SK-N-SH (cell line): ENCODE results near the gene ZNF519. TPM values are rescaled to one million over a fixed set of nuclear protein-coding genes. Genes with fewer than 3 reads are reported as not detected.
"Not testable (repeated sequence)": the region's sequence is repeated elsewhere in the genome, so short reads cannot be mapped to it uniquely, and the experiment has no call there.

ENCODE experiments used
- CTCF ChIA-PET: fragments of 300-600, 350-600 bp; formaldehyde crosslinking; extraction: SDS; loops from one replicate; lab custom pipeline; 2021; lab: Yijun Ruan, JAX
- POLR2A ChIA-PET: fragments of 350-600 bp; sonication (Branson Sonifier 250); formaldehyde crosslinking; extraction: SDS; loops from one replicate; lab custom pipeline; 2020; ENCODE audit warnings: antibody characterized with exemption, inconsistent platforms; lab: Yijun Ruan, JAX
- DNase-seq: peaks from one replicate; pipeline ENCODE4 v3.0.0; 2012
- H2AFZ ChIP-seq: fragments of 200-600 bp; sonication (generic); 2 replicates; pipeline ENCODE4 v1.8.1; 2016; ENCODE audit warnings: antibody characterized with exemption, mild to moderate bottlenecking, low read depth
- H3F3A ChIP-seq: fragments of 200-600 bp; sonication (generic); replicated peaks from 2 replicates; pipeline ENCODE3; 2016; ENCODE audit warnings: antibody characterized with exemption, mild to moderate bottlenecking; ENCODE audit not compliant: insufficient read depth
- H3K27ac ChIP-seq, 2 experiments: fragments of 200-500 bp in 1 of 2; fragments of 200-600 bp in 1 of 2; sonication (Bioruptor generic) in 1 of 2; sonication (generic), shearing (Covaris generic) in 1 of 2; 2 replicates each; pipeline versions ENCODE4 v1.5.1 to v1.6.1; 2014 to 2016; ENCODE audit warnings: low read depth in 2 of 2, inconsistent platforms in 1 of 2, low read length in 1 of 2, mild to moderate bottlenecking in 1 of 2, mixed read lengths in 1 of 2
- H3K27me3 ChIP-seq: fragments of 200-600 bp; sonication (generic), shearing (Covaris generic); 2 replicates; pipeline ENCODE4 v1.6.1; 2016; ENCODE audit warnings: mixed run types; ENCODE audit not compliant: insufficient read depth
- H3K36me3 ChIP-seq, 2 experiments: fragments of 200-500 bp in 1 of 2; fragments of 200-600 bp in 1 of 2; sonication (Bioruptor generic) in 1 of 2; sonication (generic) in 1 of 2; replicated peaks in 1 of 2; 2 replicates each; pipeline versions ENCODE3 to v1.5.1; 2014 to 2016; ENCODE audit warnings: low read length in 1 of 2, mild to moderate bottlenecking in 1 of 2; ENCODE audit not compliant: insufficient read depth in 2 of 2, control insufficient read depth in 1 of 2
- H3K4me1 ChIP-seq, 2 experiments: fragments of 200-500 bp in 1 of 2; fragments of 200-600 bp in 1 of 2; sonication (Bioruptor generic) in 1 of 2; sonication (generic), shearing (Covaris generic) in 1 of 2; 2 replicates each; pipeline versions ENCODE4 v1.5.1 to v1.6.1; 2014 to 2016; ENCODE audit warnings: low read depth in 1 of 2, low read length in 1 of 2, mixed run types in 1 of 2; ENCODE audit not compliant: insufficient read depth in 2 of 2, control insufficient read depth in 1 of 2
- H3K4me2 ChIP-seq: fragments of 200-600 bp; sonication (generic), shearing (Covaris generic); 2 replicates; pipeline ENCODE4 v1.6.1; 2017; ENCODE audit warnings: mixed run types
- H3K4me3 ChIP-seq, 2 experiments: fragments of 200-500 bp in 1 of 2; fragments of 200-600 bp in 1 of 2; sonication (Bioruptor generic) in 1 of 2; sonication (generic), shearing (Covaris generic) in 1 of 2; 2 replicates each; pipeline versions ENCODE4 v1.5.1 to v1.8.1; 2014 to 2016; ENCODE audit warnings: low read depth in 2 of 2, inconsistent platforms in 1 of 2, low read length in 1 of 2, mild to moderate bottlenecking in 1 of 2, mixed read lengths in 1 of 2, moderate library complexity in 1 of 2
- H3K79me2 ChIP-seq: fragments of 200-600 bp; sonication (generic); 2 replicates; pipeline ENCODE4 v1.8.1; 2017; ENCODE audit warnings: mild to moderate bottlenecking; ENCODE audit not compliant: insufficient read depth
- H3K9ac ChIP-seq: fragments of 200-600 bp; sonication (generic); 2 replicates; pipeline ENCODE4 v1.6.1; 2017; ENCODE audit warnings: mixed run types
- H3K9me2 ChIP-seq: fragments of 200-600 bp; sonication (generic); 2 replicates; pipeline ENCODE4 v1.6.1; 2017; ENCODE audit warnings: mixed run types
- H3K9me3 ChIP-seq: fragments of 200-600 bp; sonication (generic); 2 replicates; pipeline ENCODE4 v1.6.1; 2017; ENCODE audit warnings: mixed run types, mild to moderate bottlenecking, moderate library complexity
- H4K20me1 ChIP-seq: fragments of 200-600 bp; sonication (generic); 2 replicates; pipeline ENCODE4 v1.6.1; 2017; ENCODE audit warnings: mild to moderate bottlenecking, mixed run types; ENCODE audit not compliant: insufficient read depth
- CHD2 ChIP-seq: fragments of 150-350 bp; IDR thresholded peaks from 2 replicates; pipeline ENCODE4 v1.6.1; 2018; ENCODE audit warnings: low read length; ENCODE audit not compliant: partially characterized antibody
- ELF1 ChIP-seq: IDR thresholded peaks from 2 replicates; pipeline ENCODE4 v1.4.0; 2012
- EP300 ChIP-seq, 2 experiments: IDR thresholded peaks; 2 replicates each; pipeline versions ENCODE4 v1.4.0 to v1.6.1; 2012; ENCODE audit warnings: borderline replicate concordance in 1 of 2, low read depth in 1 of 2, low read length in 1 of 2
- EZH2phosphoT487 ChIP-seq: fragments of 200-600 bp; sonication (generic); IDR thresholded peaks from 2 replicates; pipeline ENCODE4 v1.6.1; 2017; ENCODE audit warnings: low read depth, mixed run types, mild to moderate bottlenecking, antibody characterized with exemption, moderate library complexity, borderline replicate concordance
- FOXM1 ChIP-seq: IDR thresholded peaks from 2 replicates; pipeline ENCODE4 v1.4.0; 2012; ENCODE audit warnings: low read depth, mild to moderate bottlenecking
- IRF3 ChIP-seq: fragments of 150-350 bp; IDR thresholded peaks from 2 replicates; pipeline ENCODE4 v1.6.1; 2016; ENCODE audit warnings: mild to moderate bottlenecking, low read depth, low read length
- MXI1 ChIP-seq: IDR thresholded peaks from 2 replicates; pipeline ENCODE4 v1.6.1; 2012; ENCODE audit warnings: mild to moderate bottlenecking, low read depth, low read length, improper control_type of control experiment
- NFIC ChIP-seq: IDR thresholded peaks from 2 replicates; pipeline ENCODE4 v1.4.0; 2012; ENCODE audit warnings: borderline replicate concordance
- RAD21 ChIP-seq: IDR thresholded peaks from 2 replicates; pipeline ENCODE4 v1.6.1; 2012; ENCODE audit warnings: mild to moderate bottlenecking, low read length
- RCOR1 ChIP-seq: fragments of 150-350 bp; IDR thresholded peaks from 2 replicates; pipeline ENCODE4 v1.6.1; 2017; ENCODE audit warnings: antibody characterized with exemption, low read length
- RFX5 ChIP-seq: IDR thresholded peaks from 2 replicates; pipeline ENCODE4 v1.6.1; 2012; ENCODE audit warnings: mild to moderate bottlenecking, improper control_type of control experiment, low read length
- SIN3A ChIP-seq: IDR thresholded peaks from 2 replicates; pipeline ENCODE4 v1.6.1; 2012; ENCODE audit warnings: low read depth, mild to moderate bottlenecking, low read length, moderate library complexity, borderline replicate concordance
- SMC3 ChIP-seq: IDR thresholded peaks from 2 replicates; pipeline ENCODE4 v1.6.1; 2012; ENCODE audit warnings: low read depth, low read length, improper control_type of control experiment
- TAF1 ChIP-seq: IDR thresholded peaks from 2 replicates; pipeline ENCODE4 v1.6.1; 2012; ENCODE audit warnings: low read depth, mild to moderate bottlenecking, low read length, moderate library complexity, borderline replicate concordance
- WGBS: methylation state at CpG from one replicate; pipeline ENCODE4 v1.1.6; 2017; ENCODE audit warnings: low lambda C conversion rate; 5-methylcytosine and 5-hydroxymethylcytosine counted together
- polyA plus RNA-seq, 3 experiments: library from polyadenylated mRNA; depleted of rRNA; stranded (reverse); fragments of >200 nt; gene quantifications; 2 replicates each; pipeline ENCODE4 v1.2.3, GENCODE V29; 2012
- TF ChIP-seq, protein P1 (sequence below): IDR thresholded peaks from 2 replicates; pipeline ENCODE4 v1.4.0; 2012; ENCODE audit warnings: low read depth
- TF ChIP-seq, protein P2 (sequence below): IDR thresholded peaks from 2 replicates; pipeline ENCODE4 v1.4.0; 2012; ENCODE audit warnings: low read depth, borderline replicate concordance
- TF ChIP-seq, protein P3 (sequence below): IDR thresholded peaks from 2 replicates; pipeline ENCODE4 v1.4.0; 2012; ENCODE audit warnings: low read depth, borderline replicate concordance
- TF ChIP-seq, protein P4 (sequence below): IDR thresholded peaks from 2 replicates; pipeline ENCODE4; 2012

Gene ZNF519
- polyA plus RNA-seq, 1 of the 3 experiments (the other 2 are of a cell fraction) = 3.2 TPM

GRCh38 chr18:14174706-14175085, 42.5 kb upstream of the ZNF519 start:
- H3K27ac ChIP-seq = no peak overlapping the region
- H3K27me3 ChIP-seq = peaks cover 6% of the 10 kb centered on the region; the same call in 1 of the 2 replicates
- no peaks in the 10 kb centered on the region; a peak in 1 of 4 replicates for H3K4me1 ChIP-seq
- peaks cover 3% of the 10 kb centered on the region for H3F3A ChIP-seq
- H3K9me3 ChIP-seq = no peaks in the 10 kb centered on the region
- ChIA-PET POLR2A (no interaction called here), CTCF (no interaction called here)
- H3K9me2 ChIP-seq = no peaks in the 10 kb centered on the region
- WGBS = 14% methylated on average over 1 of the region's 5 CpGs
- DNase-seq = no peak
- TF ChIP-seq EZH2phosphoT487 (no peak), RAD21 (no peak), RFX5 (no peak), NFIC (no peak), IRF3 (no peak), MXI1 (no peak), FOXM1 (no peak), EP300 (IDR thresholded peaks at IDR 0.05; ENCODE audit: borderline replicate concordance in 1 of 2, low read depth in 1 of 2, low read length in 1 of 2) (no peak), SMC3 (no peak), ELF1 (no peak), RCOR1 (no peak), TAF1 (no peak), SIN3A (no peak), CHD2 (no peak)
- TF ChIP-seq, protein P1, sequence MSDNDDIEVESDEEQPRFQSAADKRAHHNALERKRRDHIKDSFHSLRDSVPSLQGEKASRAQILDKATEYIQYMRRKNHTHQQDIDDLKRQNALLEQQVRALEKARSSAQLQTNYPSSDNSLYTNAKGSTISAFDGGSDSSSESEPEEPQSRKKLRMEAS = no peak
- TF ChIP-seq, protein P2, sequence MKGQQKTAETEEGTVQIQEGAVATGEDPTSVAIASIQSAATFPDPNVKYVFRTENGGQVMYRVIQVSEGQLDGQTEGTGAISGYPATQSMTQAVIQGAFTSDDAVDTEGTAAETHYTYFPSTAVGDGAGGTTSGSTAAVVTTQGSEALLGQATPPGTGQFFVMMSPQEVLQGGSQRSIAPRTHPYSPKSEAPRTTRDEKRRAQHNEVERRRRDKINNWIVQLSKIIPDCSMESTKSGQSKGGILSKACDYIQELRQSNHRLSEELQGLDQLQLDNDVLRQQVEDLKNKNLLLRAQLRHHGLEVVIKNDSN = no peak
- TF ChIP-seq, protein P3, sequence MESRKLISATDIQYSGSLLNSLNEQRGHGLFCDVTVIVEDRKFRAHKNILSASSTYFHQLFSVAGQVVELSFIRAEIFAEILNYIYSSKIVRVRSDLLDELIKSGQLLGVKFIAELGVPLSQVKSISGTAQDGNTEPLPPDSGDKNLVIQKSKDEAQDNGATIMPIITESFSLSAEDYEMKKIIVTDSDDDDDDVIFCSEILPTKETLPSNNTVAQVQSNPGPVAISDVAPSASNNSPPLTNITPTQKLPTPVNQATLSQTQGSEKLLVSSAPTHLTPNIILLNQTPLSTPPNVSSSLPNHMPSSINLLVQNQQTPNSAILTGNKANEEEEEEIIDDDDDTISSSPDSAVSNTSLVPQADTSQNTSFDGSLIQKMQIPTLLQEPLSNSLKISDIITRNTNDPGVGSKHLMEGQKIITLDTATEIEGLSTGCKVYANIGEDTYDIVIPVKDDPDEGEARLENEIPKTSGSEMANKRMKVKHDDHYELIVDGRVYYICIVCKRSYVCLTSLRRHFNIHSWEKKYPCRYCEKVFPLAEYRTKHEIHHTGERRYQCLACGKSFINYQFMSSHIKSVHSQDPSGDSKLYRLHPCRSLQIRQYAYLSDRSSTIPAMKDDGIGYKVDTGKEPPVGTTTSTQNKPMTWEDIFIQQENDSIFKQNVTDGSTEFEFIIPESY = no peak
- TF ChIP-seq, protein P4, sequence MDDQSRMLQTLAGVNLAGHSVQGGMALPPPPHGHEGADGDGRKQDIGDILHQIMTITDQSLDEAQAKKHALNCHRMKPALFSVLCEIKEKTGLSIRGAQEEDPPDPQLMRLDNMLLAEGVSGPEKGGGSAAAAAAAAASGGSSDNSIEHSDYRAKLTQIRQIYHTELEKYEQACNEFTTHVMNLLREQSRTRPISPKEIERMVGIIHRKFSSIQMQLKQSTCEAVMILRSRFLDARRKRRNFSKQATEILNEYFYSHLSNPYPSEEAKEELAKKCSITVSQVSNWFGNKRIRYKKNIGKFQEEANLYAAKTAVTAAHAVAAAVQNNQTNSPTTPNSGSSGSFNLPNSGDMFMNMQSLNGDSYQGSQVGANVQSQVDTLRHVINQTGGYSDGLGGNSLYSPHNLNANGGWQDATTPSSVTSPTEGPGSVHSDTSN = no peak
- no peaks in the 10 kb centered on the region for H4K20me1 ChIP-seq
- H3K9ac ChIP-seq = no peak overlapping the region
- H3K4me3 ChIP-seq = no peak overlapping the region
- H3K4me2 ChIP-seq = no peak overlapping the region
- no peaks in the 10 kb centered on the region for H3K79me2 ChIP-seq
- no peaks in the 10 kb centered on the region for H3K36me3 ChIP-seq
- H2AFZ ChIP-seq = no peak overlapping the region

GRCh38 chr18:14174002-14174705, 41.9 kb upstream of the ZNF519 start:
- H3K4me1 ChIP-seq, H3K36me3 ChIP-seq, DNase-seq, H3F3A ChIP-seq, H3K4me3 ChIP-seq, H3K9me2 ChIP-seq, H3K79me2 ChIP-seq, H3K27me3 ChIP-seq, H3K27ac ChIP-seq, POLR2A ChIA-PET, CTCF ChIA-PET, H3K4me2 ChIP-seq, H2AFZ ChIP-seq, H3K9me3 ChIP-seq, H4K20me1 ChIP-seq, H3K9ac ChIP-seq: not testable (repeated sequence)
- 67% methylated on average over 1 of the region's 7 CpGs for WGBS
